SHP77 (cell line): Measurements from ENCODE around the gene ABCG4.
"Not testable (repeated sequence)": the region's sequence is repeated elsewhere in the genome, so short reads cannot be mapped to it uniquely, and the experiment has no call there.

ENCODE experiments used
- DNase-seq, 2 experiments: peaks; one replicate each; lab custom pipeline; 2025; lab: John Stamatoyannopoulos, UW

The ABCG4 gene

DNA sequence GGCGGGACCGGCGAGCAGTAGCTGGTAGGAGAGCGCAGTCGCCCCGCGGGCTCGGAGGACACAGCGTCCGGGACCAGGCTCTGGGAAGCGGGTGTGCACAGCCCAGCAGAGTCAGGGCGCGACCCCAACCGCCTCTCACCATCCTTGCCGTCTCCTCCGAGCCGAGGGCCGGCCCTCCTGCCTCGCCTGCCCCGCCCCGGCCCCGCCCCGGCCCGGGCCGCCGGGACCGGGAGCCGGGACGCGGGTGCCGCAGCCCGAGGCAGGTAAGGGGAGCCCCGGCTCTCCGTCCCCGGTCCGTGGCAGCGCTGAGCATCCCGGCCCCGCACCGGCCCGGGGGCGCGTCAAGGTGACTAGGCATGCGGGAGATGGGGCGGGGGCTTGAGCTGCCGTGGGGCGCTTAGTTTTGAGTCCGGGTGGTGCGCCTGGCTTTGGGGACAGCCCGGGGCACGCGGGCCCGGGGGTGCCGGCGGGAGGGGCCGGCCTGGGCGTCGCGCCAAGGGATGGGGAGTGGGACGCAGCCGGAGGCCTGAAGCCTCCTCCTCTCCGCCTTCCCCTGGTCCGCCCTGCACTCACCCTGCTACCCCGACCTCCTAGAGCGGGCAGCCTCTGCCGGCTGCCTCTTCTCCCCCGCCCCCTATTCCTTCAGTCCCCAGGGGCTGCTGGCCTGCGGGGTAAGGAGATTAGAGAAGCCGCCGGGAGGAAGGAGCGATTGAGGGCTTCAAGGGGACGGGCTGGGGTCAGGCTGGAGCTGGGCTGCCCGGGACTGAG is at the start of gene ABCG4:
ABCG4 (plus strand) TSS at position 35 of the 768 bp plus-strand sequence. CDS start 914 bp downstream, outside the sequence.
- DNase-seq = no peak

DNA sequence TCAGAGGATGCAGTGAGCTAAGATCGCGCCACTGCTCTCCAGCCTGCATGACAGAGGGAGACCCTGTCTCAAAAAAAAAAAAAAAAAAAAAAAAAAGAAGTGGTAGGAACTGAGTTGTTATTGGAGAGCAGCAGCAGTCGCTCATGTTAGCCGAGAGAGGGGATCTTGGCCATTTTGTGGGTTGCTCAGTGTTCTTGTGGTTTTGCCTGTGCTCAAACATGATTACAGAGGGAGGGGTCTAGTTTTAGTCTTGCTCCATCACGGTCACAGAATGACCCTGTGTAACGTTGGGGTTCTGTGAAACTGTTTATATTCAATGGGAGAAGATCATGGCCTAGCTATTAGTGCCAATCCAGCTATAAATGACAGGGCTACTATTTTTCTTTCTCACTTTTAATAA is 49.1 kb upstream of the ABCG4 start:
- DNase-seq = no peak

DNA sequence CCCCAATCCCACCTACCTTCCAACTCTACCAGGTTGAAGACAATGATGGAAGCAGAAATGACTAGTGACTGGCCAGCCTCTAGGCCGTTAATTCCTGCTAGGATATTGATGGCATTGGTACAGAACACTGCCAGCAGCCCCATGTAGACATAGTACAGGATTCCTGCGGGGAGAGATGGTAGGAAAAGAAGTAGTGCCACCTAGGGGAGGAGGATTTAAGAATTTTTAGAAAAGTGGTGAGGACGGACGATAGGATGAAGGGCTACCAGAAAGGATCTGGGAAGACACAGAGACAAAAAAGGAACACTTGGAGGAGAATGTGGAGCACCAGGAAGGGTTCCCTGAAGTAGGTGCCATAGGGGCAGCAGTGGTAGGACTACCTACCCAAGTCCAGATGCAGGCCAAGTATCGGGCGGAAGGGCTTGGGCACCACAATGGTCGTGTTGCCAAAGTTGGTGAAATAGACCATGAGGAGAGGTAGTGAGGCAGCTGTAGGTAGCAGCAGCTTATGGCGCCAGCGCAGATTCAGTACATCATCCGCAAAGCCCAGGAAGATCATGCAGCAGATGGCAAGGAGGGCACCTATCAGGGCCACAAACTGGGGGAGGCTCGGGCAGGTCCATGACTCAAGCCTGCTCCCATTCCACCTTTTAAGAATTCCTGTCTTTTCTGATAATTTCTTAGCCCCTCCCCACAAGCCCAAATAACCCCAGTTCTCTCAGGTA is 48.4 kb upstream of the ABCG4 start:
- peak; percentile 32 to 39 for DNase-seq

DNA sequence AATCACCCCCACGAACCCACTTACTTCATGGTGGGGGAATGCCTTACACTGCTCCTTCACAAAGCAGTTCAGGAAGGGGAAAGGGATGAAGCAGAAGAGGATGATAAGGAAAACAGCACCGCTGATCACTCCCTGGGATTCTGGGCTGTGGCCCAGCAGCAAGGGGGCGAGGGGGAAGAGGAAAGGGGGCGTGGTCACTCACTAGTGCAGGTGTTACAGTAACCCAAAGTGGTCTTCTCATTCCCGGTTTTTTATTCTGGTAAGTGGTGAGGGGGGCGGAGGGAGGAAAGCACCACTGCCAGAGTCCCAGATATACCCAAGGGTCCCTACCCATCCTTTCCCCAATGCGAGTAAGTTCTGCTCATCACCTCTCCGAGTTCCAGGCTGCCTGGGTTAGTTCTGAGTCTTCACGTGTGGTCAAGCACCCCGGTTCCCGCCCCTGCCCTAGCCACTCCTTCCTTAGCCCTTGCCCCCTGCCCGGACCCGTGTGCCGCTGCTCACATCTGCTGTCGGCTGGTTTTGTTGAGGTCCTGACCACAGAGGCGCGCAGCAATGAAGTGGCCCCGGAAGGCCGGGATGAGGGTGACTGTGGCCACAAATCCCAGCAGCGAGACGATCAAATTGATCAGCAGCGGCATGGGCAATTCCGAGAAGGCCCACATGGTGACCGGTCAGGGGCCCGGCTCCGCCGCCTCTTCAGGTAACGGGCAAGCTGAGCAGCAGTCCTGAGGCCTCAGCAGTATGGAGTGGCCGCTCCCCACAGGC is 47.7 kb upstream of the ABCG4 start:
- DNase-seq = no peak

DNA sequence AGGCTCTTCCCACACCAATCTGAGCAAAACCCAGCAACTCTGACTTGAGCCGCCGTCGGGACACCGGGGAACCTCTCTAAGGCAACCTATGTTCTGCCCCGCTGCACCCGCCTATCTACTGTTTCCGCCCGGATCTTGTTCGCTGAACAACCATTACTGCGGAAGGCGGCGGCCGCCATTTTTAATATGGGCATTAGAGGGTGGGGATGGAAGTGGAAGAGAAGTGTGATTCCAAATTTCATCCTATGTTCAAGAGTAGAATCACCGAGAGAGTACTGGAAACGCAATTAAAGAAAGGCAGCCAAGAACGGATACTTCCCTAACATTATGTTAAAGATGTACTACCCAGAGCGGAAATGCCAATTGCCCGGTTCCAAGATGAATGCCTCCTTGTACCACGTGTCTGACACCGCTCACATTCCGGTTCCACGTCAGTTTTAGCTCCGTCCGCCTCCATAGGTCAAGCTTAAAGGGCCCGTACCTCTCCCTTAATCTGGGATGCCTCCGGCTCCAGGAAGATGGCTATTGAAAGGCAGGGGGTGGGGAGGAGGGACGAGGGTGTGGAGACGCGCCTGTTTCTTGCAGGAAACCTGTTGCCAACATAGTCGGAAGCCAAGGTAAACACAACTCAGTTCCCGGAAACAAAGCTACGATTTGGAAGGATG is 47.0 kb upstream of the ABCG4 start, which contains the start of gene DPAGT1:
DPAGT1 (minus strand) TSS at position 95 of the 665 bp plus-strand sequence. CDS start 198 bp downstream, outside the sequence.
- peak; percentile 97 for DNase-seq

DNA sequence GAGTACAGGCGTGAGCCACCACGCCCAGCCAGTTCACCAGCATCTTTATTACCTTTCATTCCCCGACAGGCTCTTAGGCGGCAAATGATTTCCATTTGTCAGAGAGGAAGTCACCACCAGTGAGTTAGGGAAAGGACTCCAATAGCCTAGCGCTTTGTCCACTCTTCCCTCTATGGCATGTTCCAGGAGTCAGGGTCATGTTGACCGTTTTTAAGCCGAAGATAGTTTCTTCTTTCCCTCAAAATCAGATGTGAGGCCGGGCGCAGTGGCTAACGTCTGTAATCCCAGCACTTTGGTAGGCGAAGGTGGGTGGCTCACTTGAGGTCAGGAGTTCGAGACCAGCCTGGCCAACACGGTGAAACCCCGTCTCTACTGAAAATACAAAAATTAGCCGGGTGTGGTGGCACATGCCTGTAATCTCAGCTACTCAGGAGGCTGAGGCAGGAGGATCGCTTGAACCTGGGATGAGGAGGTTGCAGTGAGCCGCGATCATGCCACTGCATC is 45.6 kb upstream of the ABCG4 start:
- DNase-seq = not testable (repeated sequence)

DNA sequence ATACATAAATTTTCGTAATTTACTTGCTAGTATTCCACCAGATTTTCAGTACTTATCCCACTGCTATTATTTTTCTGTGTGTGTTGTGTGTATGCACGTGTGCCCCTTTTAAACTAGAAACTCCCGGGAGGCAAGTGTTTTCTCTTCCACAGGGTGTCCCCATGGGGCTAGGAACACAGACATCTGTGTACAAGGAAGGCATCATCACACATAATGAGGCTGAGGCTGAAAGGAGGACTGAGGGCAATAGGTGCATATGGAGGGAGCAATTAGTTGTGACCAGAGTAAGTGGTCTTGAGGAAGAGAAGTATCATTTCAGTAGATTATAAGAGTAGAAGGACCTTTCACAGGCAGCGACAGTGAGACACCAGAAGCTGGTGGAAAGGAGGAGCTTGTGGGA is 45.1 kb upstream of the ABCG4 start:
- no peak for DNase-seq

DNA sequence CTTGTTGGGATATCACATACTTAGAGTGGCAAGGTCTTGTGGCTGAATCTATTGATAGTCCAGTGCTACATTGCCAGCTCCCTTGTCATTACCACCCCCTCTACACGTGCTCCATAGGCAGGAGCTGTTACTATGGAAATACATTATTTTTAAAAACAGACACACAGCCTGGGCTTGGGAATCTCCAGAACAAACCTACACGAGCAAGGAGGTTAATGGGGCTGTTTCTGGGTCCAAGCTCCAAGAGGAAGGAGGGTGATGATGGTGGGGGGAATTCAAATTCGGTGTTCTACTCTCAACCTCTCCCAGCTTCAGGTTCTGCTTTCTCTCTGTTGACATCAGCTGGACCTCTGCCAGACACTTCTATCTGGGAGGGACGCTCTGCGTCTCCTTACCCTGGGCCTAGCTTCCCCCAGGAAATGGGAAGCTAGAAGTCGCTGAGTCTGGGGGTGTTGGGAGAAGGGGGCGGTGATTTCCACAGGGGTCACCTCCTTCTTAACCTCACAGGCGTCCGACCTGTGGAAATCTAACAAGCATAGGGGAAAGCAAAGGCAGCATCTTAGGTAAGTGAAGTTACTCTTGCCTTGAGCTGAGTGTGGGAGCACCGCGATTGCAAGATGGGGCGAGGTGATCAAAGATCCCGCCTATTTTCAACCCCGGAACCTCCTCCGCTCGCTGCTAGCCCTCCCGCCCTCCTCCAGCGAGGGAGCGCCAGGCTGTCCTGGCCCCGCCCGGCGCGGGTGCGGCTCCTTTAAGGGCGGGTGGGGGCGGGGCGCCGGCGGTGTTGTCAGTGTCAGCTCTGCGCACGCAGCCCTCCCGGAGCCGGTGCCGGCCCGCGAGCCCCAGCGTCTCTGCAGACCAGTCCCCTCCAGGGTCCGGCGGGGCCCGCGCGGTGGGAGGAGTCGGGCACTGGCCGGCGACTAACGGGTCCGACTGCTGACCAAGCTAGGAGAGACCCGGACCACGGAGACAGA is 42.0 kb upstream of the ABCG4 start, which contains the start of gene C2CD2L:
C2CD2L (plus strand) TSS at position 781 of the 974 bp plus-strand sequence. CDS start 398 bp downstream, outside the sequence.
- peak; percentile 77 to 88 for DNase-seq

DNA sequence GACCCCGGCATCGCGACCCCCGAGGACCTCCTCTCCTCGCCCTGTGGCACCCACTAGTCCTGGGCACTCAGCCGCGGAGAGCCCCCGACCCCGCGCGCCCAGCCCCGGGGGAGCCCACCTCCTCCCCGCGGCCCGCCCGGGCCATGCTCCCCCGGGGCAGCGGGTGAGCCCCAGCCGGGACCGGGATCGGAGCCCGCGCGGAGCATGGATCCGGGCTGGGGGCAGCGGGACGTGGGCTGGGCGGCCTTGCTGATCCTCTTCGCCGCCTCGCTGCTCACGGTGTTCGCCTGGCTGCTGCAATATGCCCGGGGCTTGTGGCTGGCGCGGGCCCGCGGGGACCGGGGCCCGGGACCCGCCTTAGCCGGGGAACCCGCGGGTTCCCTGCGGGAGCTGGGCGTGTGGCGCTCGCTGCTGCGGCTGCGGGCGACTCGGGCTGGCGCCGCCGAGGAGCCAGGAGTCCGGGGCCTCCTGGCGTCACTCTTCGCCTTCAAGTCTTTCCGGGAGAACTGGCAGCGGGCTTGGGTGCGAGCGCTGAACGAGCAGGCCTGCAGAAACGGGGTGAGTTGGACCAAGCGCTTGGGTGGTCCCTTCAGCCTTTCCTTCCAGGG is 41.2 kb upstream of the ABCG4 start:
- DNase-seq = no peak

DNA sequence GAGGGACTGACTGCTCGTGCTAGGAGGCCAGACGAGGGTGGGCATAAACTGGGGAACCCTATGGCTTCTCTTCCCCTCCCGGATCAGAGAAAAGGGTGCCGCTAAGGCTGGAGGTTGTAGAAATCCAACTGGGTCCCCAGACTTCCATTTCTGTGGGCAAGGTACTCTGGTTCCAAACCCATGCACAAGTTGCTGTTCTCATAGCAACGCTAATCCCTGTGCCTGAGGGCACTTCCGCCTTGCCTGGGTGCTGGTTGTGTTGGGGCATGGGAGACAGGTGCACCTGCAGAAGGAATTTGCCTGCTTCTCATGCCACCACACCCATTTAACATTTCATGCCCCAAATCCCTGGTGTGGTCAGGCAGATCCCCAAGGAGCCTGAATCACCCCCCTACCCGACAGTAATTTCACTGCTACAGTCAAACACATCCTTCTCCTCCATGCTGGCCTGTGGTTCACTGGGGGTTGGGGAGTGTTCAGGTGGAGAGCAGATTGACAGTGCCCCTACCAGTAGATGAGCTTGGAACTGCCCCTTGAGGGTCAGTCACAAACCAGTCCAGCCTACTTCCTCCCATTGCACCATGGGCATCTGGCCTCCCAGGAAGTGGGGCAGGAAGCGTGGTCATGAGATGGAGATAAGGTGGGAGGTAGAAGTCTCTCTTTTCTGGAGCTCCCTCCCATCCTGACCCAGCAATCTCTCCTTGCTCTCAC is 40.6 kb upstream of the ABCG4 start:
- DNase-seq = peak in 1 of 2 experiments; percentile 57

DNA sequence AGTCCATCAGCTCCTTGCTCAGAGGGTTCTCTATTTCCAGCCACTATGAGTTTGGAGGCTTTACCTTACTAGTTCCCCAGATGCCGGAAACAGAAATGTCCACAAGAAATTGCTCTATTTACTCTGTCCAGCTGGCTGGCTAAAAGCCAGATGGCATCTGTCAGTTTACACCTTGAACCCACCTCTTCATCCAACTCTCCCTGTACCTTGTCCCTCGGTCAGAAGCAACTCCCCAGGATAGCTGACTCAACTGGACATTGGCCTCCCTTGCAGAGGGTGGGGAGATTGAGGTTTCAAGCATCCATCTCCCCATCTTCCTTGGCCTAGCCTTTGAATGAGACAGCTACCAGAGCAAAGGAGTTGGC is 40.0 kb upstream of the ABCG4 start:
- DNase-seq = no peak

DNA sequence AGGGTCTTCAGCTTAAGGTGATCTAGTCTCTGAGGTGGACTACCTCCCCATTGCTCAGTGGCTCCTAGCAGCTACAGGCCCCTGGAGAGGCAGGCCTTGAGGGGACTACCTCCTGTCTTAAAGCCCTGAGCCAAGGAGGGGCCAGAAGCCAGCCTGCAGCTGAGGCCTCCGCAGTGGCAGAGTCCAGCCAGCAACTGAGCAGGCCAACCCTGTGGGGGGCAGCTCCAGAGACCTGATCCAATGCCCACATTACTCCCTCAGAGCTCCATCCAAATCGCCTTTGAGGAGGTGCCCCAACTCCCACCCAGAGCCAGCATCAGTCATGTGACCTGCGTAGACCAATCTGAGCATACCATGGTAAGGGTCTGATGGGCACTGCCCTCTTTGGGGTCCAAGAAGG is 39.0 kb upstream of the ABCG4 start:
- DNase-seq = no peak

DNA sequence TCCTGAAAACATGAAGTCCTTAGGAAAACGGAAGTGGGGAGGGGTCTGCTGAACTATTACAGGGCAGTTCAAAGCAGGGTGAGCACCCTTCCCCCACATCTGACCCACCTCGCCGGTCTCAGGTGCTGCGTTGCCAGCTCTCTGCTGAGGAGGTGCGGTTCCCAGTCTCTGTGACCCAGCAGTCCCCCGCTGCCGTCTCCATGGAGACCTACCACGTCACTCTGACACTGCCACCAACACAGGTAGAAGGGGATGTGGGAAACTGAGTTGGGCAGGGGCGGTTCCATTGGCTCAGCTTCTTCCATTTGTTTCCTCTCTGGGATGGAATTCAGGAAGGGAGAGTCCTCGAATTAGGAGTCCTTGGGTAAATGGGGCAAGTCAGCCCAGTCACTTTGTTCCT is 38.4 kb upstream of the ABCG4 start:
- no peak for DNase-seq

DNA sequence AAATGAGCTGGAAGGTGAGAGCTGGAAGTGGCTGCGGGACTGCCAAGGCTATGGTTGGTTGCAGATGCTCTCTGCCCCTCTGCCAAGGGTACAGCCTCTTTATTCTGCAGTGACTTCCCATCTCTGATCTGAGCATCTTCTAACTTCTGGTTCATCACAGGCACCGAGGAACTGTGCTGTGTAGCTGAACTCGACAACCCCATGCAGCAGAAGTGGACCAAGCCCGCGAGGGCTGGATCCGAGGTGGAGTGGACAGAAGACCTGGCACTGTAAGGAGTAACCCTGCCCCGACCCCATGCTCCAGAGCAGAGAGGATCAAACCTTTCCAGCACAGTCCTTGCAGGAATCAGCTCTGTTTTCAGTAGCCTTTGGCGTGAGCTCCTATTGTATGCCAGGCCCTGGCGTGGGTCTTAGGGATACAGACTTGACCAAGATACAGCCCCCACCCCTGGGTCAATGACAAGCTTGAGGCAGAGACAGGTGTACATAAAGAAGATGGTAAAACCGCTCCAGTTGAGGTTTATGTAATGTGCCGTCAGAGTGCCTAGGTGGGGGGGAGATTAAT is 37.4 kb upstream of the ABCG4 start:
- DNase-seq = no peak

DNA sequence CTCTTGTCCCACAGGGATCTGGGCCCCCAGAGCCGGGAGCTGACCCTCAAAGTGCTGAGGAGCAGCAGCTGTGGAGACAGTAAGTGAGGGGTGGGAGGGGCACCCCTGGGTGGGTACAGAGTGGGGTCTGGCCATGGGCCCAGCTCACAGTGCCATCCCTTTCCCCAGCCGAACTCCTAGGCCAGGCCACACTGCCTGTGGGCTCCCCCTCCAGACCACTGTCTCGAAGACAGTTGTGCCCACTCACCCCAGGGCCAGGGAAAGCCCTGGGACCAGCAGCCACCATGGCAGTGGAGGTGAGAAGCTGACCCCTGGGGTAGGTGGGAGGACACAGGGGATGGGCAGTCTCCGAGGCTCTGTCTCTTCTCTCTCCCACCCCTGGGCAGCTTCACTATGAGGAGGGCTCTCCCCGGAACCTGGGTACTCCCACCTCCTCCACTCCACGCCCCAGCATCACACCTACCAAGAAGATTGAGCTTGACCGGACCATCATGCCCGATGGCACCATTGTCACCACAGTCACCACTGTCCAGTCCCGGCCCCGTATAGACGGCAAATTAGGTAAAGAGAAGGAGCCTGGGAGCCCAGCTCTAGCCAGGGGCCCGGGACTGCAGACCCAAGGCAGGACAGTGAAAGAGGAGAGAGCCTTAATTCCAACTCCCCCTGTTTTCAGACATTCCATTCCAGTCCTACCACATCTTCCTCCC is 36.4 kb upstream of the ABCG4 start:
- DNase-seq = no peak

DNA sequence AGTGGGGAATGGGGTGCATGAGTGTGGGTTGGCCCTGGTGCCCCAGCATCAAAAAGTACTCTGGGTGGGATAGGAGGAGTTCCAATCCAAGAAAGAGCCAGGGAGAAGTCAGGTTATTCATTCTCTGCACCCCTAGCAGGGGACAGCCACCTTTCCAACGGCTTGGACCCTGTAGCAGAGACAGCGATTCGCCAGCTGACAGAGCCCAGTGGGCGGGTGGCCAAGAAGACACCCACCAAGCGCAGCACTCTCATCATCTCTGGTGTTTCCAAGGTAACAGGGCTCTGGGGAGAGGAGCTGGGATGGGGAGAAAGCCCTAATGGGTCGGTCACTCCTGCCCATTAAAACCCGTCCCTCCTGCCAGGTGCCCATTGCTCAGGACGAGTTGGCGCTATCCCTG is 35.1 kb upstream of the ABCG4 start:
- no peak for DNase-seq

DNA sequence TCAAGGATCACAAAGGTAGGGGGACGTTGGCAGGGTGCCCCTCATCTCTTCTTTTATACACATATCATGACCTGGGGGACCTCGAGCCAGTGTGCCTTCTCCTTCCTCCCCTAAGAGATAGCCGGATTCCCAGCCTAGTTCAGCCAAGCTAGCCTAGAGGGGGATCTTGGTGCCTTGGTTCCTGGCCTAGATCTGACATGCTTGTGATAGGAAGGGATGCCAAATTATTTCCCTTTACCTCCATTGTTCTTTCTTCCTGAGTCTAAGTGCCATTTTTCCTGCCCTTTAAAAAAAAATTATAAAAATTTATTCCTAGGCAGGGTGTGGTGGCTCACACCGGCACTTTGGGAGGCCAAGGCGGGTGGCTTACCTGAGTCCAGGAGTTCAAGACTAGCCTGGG is 34.5 kb upstream of the ABCG4 start:
- no peak for DNase-seq

DNA sequence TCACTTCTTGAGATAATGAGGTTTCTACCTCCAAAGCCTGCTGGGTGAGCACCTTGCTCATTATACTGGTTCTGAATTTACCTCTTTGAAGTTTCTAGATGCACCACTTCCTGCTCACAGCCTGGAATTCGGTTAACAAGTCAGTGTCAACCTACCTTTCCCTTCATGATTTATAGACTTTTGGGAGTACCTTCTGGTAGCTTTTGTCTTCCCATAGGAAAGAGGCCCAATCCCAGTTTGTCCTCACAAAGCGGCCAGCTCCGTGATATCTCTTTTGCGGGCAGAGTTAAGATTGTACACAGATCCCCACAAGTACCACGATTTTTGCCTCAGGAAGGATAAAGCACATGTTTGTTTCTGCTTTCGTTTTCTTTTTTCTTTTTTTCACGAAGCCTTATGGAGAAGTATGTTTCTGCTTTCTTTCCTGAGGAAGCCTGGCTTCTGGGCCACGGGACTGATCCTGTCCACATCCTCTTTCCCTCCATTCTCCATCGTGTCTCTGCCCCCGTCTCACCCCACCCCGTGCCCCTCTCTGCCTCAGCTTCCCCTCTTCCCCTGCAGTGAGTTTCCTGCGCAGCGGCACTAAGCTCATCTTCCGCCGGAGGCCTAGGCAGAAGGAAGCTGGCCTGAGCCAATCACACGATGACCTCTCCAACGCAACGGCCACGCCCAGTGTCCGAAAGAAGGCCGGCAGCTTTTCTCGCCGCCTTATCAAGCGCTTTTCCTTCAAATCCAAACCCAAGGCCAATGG is 33.2 kb upstream of the ABCG4 start:
- DNase-seq = no peak
